Stimulated activated CD8-positive, alpha-beta memory T cell treated with anti-CD3 and anti-CD28 coated beads, Interleukin-2, amount 100 ng/mL, for 48 hours (primary cell): ENCODE results near the gene MFAP3.
"Not testable (repeated sequence)": the region's sequence is repeated elsewhere in the genome, so short reads cannot be mapped to it uniquely, and the experiment has no call there.

Source experiments
- DNase-seq, 2 donors: peaks; one replicate each; pipeline ENCODE4 v3.0.0-alpha.2; 2020; ENCODE audit warnings: low read depth in 2 of 2

The MFAP3 gene

GRCh38 chr5:154053468-154053867, 14.7 kb downstream of the MFAP3 start:
- DNase-seq = no peak

- no peak for DNase-seq
Observed at GRCh38 chr5:154055201-154055600, 16.4 kb downstream of the MFAP3 start.

GRCh38 chr5:154058055-154059038, 19.6 kb downstream of the MFAP3 start:
- no peak for DNase-seq

DNA sequence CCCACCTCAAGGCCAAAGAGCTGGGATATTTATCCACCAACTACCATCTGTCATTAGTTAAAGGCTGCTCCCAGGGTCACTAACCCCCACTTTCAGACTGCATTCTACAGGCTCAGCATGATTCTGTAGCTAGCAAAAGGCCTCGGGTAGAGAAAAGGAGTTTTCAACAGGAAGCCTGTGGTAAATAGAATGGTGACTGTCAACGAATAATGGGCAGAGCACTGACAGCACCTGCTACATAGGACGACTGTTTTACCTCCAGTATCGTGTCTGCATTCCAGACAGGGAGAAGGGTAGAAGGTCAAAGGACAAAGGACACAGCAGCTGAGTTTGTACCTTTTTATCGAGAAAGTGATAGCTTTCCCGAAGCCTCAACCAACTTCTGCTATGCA, 20.3 kb downstream of the MFAP3 start:
- no peak for DNase-seq

DNA sequence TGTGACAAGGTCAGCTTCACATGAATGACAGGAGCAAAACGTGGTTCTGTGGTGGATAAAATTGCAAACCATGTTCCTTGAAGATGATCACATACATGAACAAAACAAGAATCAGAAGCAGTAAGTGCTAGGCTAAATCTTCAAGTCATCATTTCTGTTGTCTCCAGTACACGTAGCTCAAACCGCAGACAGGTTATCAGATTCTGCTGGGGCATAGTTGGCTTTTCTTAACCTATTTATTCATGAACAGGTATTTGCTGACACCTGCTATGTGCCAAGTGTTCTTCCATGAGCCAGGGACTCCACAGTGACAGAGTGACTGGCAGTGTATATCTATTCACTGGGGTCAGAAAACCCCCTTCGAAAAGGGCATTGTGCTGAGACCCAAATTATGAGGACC, 20.8 kb downstream of the MFAP3 start:
- DNase-seq = no peak

GRCh38 chr5:154060606-154061005, 21.8 kb downstream of the MFAP3 start:
- DNase-seq = no peak

DNA sequence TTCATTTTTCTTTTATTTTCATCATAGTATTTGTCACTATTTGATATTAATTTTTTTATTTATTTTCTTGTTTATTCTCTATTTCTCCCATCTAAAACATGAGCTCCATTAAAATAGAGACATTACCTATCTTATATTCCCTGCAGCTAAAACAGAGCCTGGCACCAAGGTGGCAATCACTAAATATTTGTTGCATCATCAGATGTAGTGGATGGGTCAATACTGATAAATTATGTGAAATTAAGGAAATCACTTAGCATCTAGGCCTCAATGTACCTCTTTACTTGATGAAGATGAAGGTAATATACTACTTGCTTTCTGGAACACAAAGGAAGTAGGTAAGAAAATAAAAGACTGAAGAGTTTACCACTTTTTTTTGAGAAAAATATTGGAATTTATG, 24.6 kb downstream of the MFAP3 start:
- no peak for DNase-seq

- DNase-seq = no peak
Observed at GRCh38 chr5:154065971-154066370, 27.2 kb downstream of the MFAP3 start.

GRCh38 chr5:154069854-154070253, 31.1 kb downstream of the MFAP3 start:
- DNase-seq = not testable (repeated sequence)

- DNase-seq = no peak
Observed at GRCh38 chr5:154071799-154072413, 33.1 kb downstream of the MFAP3 start.

GRCh38 chr5:154072414-154073171, 33.8 kb downstream of the MFAP3 start:
- DNase-seq = peak; percentile 63 to 82

- no peak for DNase-seq
Observed at GRCh38 chr5:154076240-154076922, 37.6 kb downstream of the MFAP3 start.

DNA sequence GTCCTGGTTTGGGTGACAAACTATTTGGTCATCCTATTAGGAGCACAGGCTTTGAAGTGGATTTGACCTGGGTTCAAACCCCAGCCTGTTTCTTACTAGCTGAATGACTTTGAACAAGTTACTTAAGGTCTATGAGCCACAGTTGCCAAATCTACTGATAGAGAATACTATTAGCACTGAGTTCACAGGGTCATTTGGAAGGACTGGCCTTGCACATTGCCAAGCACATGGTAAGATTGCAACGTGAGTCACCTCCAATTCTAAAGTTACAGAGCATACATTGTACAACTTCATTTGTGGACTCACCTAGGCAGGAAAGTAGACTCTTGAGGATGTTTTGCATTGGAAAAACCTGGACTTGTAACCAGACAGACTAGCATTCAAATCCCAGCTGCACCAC, 38.9 kb downstream of the MFAP3 start:
- no peak for DNase-seq

- DNase-seq = no peak
Observed at GRCh38 chr5:154078272-154078671, 39.5 kb downstream of the MFAP3 start.

DNA sequence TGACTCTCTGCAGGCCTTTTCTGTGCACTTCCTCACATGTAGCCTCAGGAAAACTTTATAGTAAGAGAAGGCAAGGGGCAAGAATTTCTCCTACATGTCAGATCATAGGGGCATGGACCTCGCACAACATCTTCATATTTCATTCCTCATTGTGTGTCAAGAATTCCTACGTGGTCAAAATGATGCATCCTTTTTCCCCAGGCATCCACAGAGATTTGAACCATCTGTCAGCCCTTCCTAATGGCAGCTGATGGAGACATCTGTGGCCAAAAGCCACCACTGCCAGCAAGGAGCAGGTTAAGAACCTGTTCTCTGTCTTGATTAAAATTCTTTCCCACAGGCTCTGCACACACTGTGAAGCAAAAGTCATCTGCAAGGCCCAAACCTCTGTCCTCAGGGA, 42.5 kb downstream of the MFAP3 start:
- DNase-seq = no peak

GRCh38 chr5:154084062-154084639, 45.4 kb downstream of the MFAP3 start:
- no peak for DNase-seq

DNA sequence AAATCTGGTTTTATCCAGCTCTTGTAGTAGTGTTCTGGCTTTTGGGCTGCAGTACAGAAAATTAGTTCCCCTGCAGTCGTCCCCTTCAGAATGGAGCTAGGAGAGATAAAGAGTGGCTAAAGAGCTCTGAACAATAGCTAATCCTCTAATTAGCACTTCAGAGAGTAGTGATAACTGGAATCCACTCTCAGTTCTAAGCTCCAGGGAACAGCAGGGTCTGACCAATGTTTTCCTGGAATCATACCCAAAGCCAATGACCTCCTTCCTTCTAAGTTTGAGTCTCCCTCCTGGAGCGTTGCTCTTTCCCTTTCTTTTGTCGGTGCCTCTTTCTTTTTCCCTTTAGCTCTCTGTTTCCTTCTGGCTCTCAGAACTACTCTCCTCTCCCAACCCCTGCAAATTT, 47.4 kb downstream of the MFAP3 start:
- DNase-seq = no peak

DNA sequence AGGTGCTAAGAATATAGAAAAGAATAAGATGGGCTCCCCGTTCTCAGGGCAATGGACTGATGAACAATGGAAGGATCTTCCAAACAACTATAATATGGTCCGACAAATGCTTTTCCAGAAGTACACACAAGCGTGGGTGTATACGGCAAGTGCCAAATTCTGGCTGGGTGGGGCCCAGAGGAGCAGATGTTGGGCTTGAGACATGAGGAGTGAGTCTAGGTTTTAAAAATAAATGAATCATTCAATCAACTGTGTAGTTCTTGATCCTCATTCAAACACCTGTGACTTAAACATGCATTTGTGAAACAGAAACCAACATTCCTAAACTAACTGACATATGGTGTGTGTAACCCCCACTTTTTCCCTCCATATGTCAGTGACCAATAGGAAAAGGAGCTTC, 47.9 kb downstream of the MFAP3 start:
- DNase-seq = no peak

GRCh38 chr5:154087260-154087659, 48.5 kb downstream of the MFAP3 start:
- DNase-seq = no peak

DNA sequence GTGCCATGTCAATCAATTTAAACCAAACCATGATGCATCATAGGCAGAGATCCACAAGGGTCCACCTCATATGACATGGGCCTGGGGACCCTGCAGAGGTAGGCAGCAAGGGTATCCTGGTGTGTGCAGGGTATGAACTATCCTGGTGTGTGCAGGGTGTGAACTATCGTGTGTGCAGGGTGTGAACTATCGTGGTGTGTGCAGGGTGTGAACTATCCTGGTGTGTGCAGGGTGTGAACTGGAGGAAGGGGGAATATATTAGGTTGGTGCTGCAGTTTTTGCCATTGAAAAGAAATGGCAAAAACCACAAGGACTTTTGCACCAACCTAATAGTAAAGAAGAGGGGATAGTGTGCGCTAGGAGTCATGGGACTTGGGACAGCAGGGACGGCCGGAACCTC, 50.0 kb downstream of the MFAP3 start:
- no peak for DNase-seq

- no peak for DNase-seq
Observed at GRCh38 chr5:154090656-154091055, 51.9 kb downstream of the MFAP3 start.
